H1 (cell line): ENCODE results near the gene WDR81. TPM values are rescaled to one million over a fixed set of nuclear protein-coding genes. Genes with fewer than 3 reads are reported as not detected.

Experiments used
- ASH2L ChIP-seq: fragments of 200-600, 300-600 bp; sonication (generic); IDR thresholded peaks from one replicate; pipeline ENCODE4 v1.7.1; 2017; ENCODE audit warnings: low read length
- CHD7 ChIP-seq: fragments of 300-600 bp; sonication (generic); IDR thresholded peaks from 2 replicates; pipeline ENCODE4 v1.7.1; 2012; ENCODE audit warnings: low read length, moderate library complexity, mild to moderate bottlenecking, inconsistent platforms; ENCODE audit not compliant: insufficient replicate concordance
- CREB1 ChIP-seq: IDR thresholded peaks from 2 replicates; pipeline ENCODE4 v1.6.1; 2012; ENCODE audit warnings: inconsistent platforms
- CTBP2 ChIP-seq: IDR thresholded peaks from 2 replicates; pipeline ENCODE4 v1.7.0; 2011; ENCODE audit warnings: borderline replicate concordance, mild to moderate bottlenecking, moderate library complexity, mixed read lengths, low read length; ENCODE audit not compliant: insufficient read depth, insufficient read length
- EGR1 ChIP-seq: IDR thresholded peaks from 2 replicates; pipeline ENCODE4 v1.6.1; 2011; ENCODE audit warnings: low read depth, low read length, borderline replicate concordance
- RFX5 ChIP-seq: IDR thresholded peaks from 2 replicates; pipeline ENCODE4 v1.6.1; 2011; ENCODE audit warnings: low read depth, low read length, improper control_type of control experiment, borderline replicate concordance
- TCF12 ChIP-seq: IDR thresholded peaks from 2 replicates; pipeline ENCODE4 v1.6.1; 2011; ENCODE audit warnings: low read depth, mild to moderate bottlenecking, low read length
- polyA plus RNA-seq, 7 experiments: library from polyadenylated mRNA; depleted of rRNA in 3 of 7; stranded (reverse) in 5 of 7; unstranded in 2 of 7; fragments of >200 nt in 5 of 7; fragments of 200-250 nt in 2 of 7; gene quantifications; 1 replicate in 5 of 7; 2 replicates in 1 of 7; 4 replicates in 1 of 7; pipeline versions ENCODE4 v1.2.1 to v1.2.3, GENCODE V29; 2011 to 2013; ENCODE audit warnings: missing spikeins in 2 of 7, mixed read lengths in 2 of 7
- total RNA-seq: library from RNA; stranded (reverse); fragmentation: NEBNext Ultra II Directional; extraction: Animal tissue kit (Norgen Biotek cat#: 25700); gene quantifications from 2 replicates; pipeline ENCODE4 v1.2.1, GENCODE V29; 2021
- TF ChIP-seq, protein P1 (sequence below): IDR thresholded peaks from 2 replicates; pipeline ENCODE4 v1.6.1; 2011; ENCODE audit warnings: low read length, improper control_type of control experiment
- TF ChIP-seq, protein P2 (sequence below): IDR thresholded peaks from 2 replicates; pipeline ENCODE4 v1.6.1; 2012; ENCODE audit warnings: low read length, inconsistent platforms

WDR81 gene
- total and polyA plus RNA-seq, 2 of the 8 experiments (the other 6 are each of a cell fraction or from before 2014, with no cell fraction given), result 9.1 to 12.3 TPM

GRCh38 chr17:1705004-1705403 lies 19.5 kb upstream of the WDR81 start (continued):
- TF ChIP-seq CHD7 (no peak), TCF12 (no peak), CTBP2 (no peak), CREB1 (no peak), EGR1 (no peak), ASH2L (no peak), RFX5 (no peak)
- TF ChIP-seq, protein P1, sequence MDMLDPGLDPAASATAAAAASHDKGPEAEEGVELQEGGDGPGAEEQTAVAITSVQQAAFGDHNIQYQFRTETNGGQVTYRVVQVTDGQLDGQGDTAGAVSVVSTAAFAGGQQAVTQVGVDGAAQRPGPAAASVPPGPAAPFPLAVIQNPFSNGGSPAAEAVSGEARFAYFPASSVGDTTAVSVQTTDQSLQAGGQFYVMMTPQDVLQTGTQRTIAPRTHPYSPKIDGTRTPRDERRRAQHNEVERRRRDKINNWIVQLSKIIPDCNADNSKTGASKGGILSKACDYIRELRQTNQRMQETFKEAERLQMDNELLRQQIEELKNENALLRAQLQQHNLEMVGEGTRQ, result no peak
- TF ChIP-seq, protein P2, sequence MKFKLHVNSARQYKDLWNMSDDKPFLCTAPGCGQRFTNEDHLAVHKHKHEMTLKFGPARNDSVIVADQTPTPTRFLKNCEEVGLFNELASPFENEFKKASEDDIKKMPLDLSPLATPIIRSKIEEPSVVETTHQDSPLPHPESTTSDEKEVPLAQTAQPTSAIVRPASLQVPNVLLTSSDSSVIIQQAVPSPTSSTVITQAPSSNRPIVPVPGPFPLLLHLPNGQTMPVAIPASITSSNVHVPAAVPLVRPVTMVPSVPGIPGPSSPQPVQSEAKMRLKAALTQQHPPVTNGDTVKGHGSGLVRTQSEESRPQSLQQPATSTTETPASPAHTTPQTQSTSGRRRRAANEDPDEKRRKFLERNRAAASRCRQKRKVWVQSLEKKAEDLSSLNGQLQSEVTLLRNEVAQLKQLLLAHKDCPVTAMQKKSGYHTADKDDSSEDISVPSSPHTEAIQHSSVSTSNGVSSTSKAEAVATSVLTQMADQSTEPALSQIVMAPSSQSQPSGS, result no peak
